ENCODE measurements around the gene MX1.

GRCh38 chr21:41388259-41388658, 37.8 kb upstream of the MX1 start:
- TF ChIP-seq CTCF (IDR thresholded peaks at IDR 0.05): no peak
- no peak for TF ChIP-seq POLR2A (IDR thresholded peaks at IDR 0.05; ENCODE audit: low read length)
- no peak for TF ChIP-seq JUNB (IDR thresholded peaks at IDR 0.05)
- TF ChIP-seq, protein P1, sequence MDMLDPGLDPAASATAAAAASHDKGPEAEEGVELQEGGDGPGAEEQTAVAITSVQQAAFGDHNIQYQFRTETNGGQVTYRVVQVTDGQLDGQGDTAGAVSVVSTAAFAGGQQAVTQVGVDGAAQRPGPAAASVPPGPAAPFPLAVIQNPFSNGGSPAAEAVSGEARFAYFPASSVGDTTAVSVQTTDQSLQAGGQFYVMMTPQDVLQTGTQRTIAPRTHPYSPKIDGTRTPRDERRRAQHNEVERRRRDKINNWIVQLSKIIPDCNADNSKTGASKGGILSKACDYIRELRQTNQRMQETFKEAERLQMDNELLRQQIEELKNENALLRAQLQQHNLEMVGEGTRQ (IDR thresholded peaks at IDR 0.05): no peak
- TF ChIP-seq, protein P2, sequence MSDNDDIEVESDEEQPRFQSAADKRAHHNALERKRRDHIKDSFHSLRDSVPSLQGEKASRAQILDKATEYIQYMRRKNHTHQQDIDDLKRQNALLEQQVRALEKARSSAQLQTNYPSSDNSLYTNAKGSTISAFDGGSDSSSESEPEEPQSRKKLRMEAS (IDR thresholded peaks at IDR 0.05): no peak
- no peak for TF ChIP-seq E2F6 (IDR thresholded peaks at IDR 0.05; ENCODE audit: borderline replicate concordance, low read depth)
- TF ChIP-seq EHMT2 (IDR thresholded peaks at IDR 0.05; ENCODE audit: low read depth): no peak
- no peak for TF ChIP-seq MYC (IDR thresholded peaks at IDR 0.05; ENCODE audit: borderline replicate concordance, low read length)
- TF ChIP-seq REST (IDR thresholded peaks at IDR 0.05): no peak
- TF ChIP-seq KDM1A (IDR thresholded peaks at IDR 0.05; ENCODE audit: low read depth): no peak
